GM18507 (cell line): Measurements from ENCODE around the gene NAA16.
"Not testable (repeated sequence)": the region's sequence is repeated elsewhere in the genome, so short reads cannot be mapped to it uniquely, and the experiment has no call there.

Experiments used
- DNase-seq: peaks from one replicate; pipeline ENCODE4 v3.0.0; 2011; ENCODE audit warnings: low read depth; ENCODE audit not compliant: insufficient read length; ENCODE audit errors: extremely low spot score
- FAIRE-seq: peaks from 2 replicates; lab custom pipeline; 2011; peaks lifted over from hg19 to GRCh38; lab: Jason Lieb, UNC

Gene NAA16

DNA sequence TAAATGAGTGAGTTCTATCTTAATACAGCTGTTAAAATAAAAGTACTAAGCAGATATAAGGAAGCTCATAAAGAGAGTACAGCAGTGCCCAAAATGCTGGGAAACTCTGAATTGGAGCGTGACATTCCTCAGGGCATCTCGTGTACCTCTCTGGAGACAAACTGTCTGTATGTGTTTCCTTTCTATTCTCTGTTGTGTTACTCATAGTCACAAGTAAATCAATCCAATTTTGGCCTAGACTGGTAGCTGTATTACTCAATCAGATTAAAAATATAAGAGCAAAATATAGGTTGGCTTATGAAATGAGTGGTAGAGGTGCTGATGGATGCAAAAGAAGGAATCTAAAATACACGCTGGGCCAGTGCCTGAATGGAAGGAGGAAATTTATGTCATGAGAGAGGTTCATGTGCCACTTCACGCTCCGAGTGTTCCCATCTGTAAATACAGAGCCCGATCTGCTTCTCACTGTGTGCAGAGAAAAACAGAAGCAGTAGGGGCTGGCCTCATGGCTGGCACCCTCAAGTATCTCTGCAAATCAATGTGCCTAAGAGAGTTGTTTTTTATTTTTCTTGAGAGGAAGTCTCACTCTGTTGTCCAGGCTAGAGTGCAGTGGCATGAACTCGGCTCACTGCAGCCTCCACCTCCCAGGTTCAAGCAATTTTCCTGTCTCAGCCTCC lies 87.6 kb downstream of the NAA16 start:
- no peak for FAIRE-seq

DNA sequence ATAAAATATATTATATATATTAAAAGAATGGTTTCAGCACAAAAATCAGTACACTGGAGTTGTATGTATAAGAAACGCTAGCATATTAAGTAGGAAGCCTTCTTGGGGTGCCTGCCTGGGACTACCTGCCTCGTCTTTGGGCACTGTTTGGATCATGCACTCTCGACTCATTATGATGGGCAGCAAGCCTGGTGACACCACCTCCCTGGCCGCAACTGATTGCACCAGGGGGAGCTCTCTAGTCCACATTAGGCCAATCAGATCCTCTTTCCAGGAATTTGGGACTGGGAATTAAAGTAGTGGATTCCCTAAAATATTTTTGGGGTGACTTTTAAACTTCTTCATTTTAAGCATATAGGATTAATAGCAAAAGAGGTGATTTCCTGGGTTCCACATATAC lies 90.3 kb downstream of the NAA16 start:
- no peak for DNase-seq
- no peak for FAIRE-seq

More for the DNA sequence above, 87.6 kb downstream of the NAA16 start:
- no peak for DNase-seq

- DNase-seq (no peak), FAIRE-seq (no peak)
Measured at GRCh38 chr13:41402691-41403511, 91.8 kb downstream of the NAA16 start.

- DNase-seq (no peak), FAIRE-seq (no peak)
Measured at GRCh38 chr13:41403983-41404382, 92.9 kb downstream of the NAA16 start.

GRCh38 chr13:41405367-41405766 lies 94.3 kb downstream of the NAA16 start:
- FAIRE-seq (no peak), DNase-seq (no peak)

GRCh38 chr13:41407380-41407779 lies 96.3 kb downstream of the NAA16 start:
- FAIRE-seq, result no peak
- DNase-seq, result no peak

DNA sequence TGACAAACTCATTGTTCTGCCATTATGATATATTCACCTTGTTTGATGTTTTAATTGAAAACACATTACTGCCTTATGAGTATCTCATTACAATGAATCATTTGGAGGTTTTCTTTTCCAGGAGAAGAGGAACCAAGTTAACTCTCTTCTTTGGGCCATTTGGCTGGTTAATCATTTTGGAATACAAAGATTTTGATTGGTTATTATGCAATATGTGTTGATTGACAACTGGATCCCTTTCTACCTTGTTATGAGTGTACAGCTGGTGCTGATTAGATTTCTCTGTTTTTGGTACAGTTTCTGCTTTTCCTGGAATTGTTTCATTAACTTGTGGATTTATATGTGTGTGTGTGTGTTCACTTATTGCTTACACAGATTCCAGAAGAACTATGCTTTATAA lies 97.1 kb downstream of the NAA16 start:
- FAIRE-seq (no peak), DNase-seq (no peak)

GRCh38 chr13:41408746-41409145 lies 97.7 kb downstream of the NAA16 start:
- FAIRE-seq, result no peak
- DNase-seq, result no peak

GRCh38 chr13:41409611-41410010 lies 98.5 kb downstream of the NAA16 start:
- no peak for FAIRE-seq

DNA sequence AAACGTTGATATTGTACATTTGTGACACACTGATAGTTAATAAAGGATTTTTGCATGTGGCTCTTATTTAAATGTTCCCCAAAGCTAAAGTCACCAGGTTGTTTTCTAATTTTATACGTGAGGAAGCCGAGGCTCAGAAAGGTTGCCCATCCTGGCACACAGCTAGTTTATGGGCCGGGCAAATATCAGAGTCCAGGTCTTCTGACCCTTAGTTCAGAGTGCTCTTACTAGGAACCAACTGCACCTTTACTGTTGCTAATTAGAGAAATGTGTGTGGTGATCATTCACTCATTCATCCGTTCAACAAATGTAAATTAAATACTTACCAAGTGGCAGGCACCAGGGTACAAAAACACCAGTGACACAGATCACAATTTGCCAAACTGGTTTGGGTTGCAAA lies 100.0 kb downstream of the NAA16 start:
- DNase-seq, result no peak
- FAIRE-seq, result no peak

More at GRCh38 chr13:41409611-41410010, 98.5 kb downstream of the NAA16 start:
- DNase-seq, result no peak

DNA sequence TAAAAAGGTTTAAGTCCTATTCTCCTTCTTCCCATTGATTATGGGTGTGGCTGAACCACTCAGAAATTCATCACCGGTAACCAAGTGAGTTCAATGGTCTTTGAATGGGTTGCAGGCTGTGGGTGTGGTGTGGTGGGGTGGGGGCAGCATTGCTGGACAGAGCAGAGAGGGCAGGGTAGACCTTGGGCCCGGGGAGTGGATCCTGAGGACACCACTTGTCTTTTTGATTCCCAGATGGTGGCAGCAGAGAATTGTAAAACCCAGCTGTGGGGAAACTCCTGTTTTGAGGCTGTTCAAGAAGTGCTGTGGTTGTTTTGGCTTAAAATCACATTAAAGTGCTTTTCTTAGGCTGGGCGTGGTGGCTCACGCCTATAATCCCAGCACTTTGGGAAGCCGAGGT lies 100.5 kb downstream of the NAA16 start:
- DNase-seq (no peak), FAIRE-seq (no peak)

GRCh38 chr13:41413872-41414271 lies 102.8 kb downstream of the NAA16 start:
- DNase-seq (no peak), FAIRE-seq (no peak)

- DNase-seq, result no peak
- FAIRE-seq, result no peak
Measured at GRCh38 chr13:41416276-41416675, 105.2 kb downstream of the NAA16 start.

- FAIRE-seq (no peak), DNase-seq (no peak)
Measured at GRCh38 chr13:41418027-41418426, 107.0 kb downstream of the NAA16 start.

GRCh38 chr13:41418731-41419130 lies 107.7 kb downstream of the NAA16 start:
- no peak for FAIRE-seq
- no peak for DNase-seq

DNA sequence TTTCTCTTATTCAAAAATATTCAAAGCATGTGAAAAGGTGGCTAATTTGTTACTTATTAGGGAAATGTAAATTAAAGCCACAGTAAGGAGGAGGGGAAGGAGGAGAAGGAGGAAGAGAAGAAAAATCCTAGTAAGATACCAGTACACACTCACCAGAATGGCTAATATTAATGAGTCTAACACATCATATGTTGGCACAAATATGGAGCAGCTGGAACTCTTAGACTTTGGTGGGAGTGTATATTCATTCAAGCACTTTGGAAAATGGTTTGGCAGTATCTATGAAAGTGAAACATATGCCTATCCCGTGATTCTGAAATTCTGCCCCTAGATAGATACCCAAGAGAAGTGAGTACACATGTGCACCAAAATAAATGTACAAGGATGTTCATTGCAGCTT lies 108.1 kb downstream of the NAA16 start:
- DNase-seq (no peak), FAIRE-seq (no peak)

- DNase-seq, result no peak
- FAIRE-seq, result no peak
Measured at GRCh38 chr13:41420146-41420545, 109.1 kb downstream of the NAA16 start.

DNA sequence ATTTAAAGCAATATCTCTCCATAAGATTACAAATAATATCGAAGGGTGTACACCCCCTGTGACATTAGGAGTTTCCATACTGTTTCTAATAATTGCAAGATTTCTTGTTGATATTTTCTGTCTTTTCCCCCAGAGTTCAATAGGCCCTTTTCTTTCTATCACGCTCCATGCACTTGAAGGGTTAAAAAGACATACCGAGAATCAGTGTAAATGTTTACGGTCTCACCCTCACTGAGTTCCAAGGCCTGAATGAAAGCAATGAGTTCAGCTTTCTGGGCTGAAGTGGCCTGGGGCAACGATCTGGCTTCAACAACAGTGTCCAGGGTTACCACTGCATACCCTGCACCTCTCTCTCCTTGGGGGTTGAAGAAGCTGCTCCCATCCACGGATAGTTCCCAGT lies 110.3 kb downstream of the NAA16 start:
- not testable (repeated sequence) for FAIRE-seq, DNase-seq

- FAIRE-seq, DNase-seq: not testable (repeated sequence)
Measured at GRCh38 chr13:41421983-41422382, 110.9 kb downstream of the NAA16 start.

DNA sequence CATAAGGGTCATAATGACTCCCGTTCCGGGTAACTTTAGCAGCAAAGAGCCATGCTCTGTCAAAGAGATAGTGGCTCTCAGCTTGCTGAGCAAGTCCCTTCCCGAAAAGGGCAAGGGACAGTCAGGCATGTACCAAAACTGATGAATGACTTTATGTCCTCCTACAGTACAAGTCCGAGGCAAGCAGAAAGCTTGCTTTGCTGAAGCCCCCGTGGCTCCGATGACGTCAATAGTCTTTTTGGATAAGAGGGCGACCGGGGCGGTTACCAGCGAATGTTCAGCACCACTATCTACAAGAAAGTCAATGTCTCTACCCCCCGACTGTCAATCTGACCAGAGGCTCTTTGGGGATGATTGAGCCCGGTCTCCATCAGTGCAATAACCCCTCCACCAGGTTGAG lies 112.2 kb downstream of the NAA16 start:
- DNase-seq, FAIRE-seq: not testable (repeated sequence)

DNA sequence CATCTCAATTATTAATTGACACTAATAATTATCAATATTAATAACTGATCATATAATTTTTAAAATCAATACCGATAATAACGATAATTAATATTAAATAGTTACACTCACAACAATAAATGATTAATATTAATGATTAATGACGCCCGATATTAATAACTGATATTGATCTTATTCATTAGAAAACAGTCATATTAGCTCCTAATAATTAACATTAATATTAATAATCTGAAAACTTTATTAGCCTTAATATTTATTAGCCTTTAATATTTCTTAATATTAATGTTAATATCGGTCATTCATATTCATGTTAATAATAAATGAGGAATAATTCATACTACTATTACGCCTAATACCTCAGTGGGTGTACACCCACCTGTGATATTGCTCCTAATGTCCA lies 113.6 kb downstream of the NAA16 start:
- DNase-seq, FAIRE-seq: not testable (repeated sequence)
